Neuronal stem cell (in vitro differentiated cells): ENCODE data around the gene FIP1L1.

Experiments
- DNase-seq: peaks from one replicate; pipeline ENCODE4 v3.0.0-alpha.2; 2013; ENCODE audit warnings: low spot score
- H2AFZ ChIP-seq: one replicate; pipeline ENCODE4 v1.6.1; 2013; ENCODE audit warnings: mild to moderate bottlenecking, low read length, inconsistent platforms
- H2AK5ac ChIP-seq: 2 replicates; pipeline ENCODE4 v1.6.1; 2013; ENCODE audit warnings: low read depth, mild to moderate bottlenecking, inconsistent platforms, low read length, moderate library complexity, mixed read lengths
- H2BK120ac ChIP-seq: 2 replicates; pipeline ENCODE4 v1.6.1; 2013; ENCODE audit warnings: low read depth, mild to moderate bottlenecking, inconsistent platforms, low read length, moderate library complexity, mixed read lengths
- H2BK12ac ChIP-seq: one replicate; pipeline ENCODE4 v1.6.1; 2013; ENCODE audit warnings: low read length, inconsistent platforms
- H2BK15ac ChIP-seq: 2 replicates; pipeline ENCODE4 v1.6.1; 2013; ENCODE audit warnings: mild to moderate bottlenecking, low read length, inconsistent platforms, mixed read lengths
- H2BK5ac ChIP-seq: one replicate; pipeline ENCODE4 v1.6.1; 2013; ENCODE audit warnings: inconsistent platforms, mild to moderate bottlenecking, low read length, moderate library complexity
- H3K14ac ChIP-seq: one replicate; pipeline ENCODE4 v1.6.1; 2013; ENCODE audit warnings: low read length, inconsistent platforms
- H3K18ac ChIP-seq: 2 replicates; pipeline ENCODE4 v1.6.1; 2013; ENCODE audit warnings: low read length, inconsistent platforms
- H3K23ac ChIP-seq: 2 replicates; pipeline ENCODE4 v1.6.1; 2013; ENCODE audit warnings: low read depth, mild to moderate bottlenecking, mixed read lengths, low read length, inconsistent platforms; ENCODE audit not compliant: poor library complexity
- H3K27ac ChIP-seq: replicated peaks from 3 replicates; pipeline ENCODE4 v1.5.1; 2013; ENCODE audit warnings: low read length, inconsistent platforms
- H3K27me3 ChIP-seq, 3 experiments: 2 replicates each; pipeline ENCODE4 v1.6.1; 2013; ENCODE audit warnings: low read length in 3 of 3, mild to moderate bottlenecking in 2 of 3, inconsistent platforms in 1 of 3, low read depth in 1 of 3, mixed read lengths in 1 of 3, moderate library complexity in 1 of 3; ENCODE audit not compliant: control insufficient read depth in 3 of 3, insufficient read depth in 3 of 3
- H3K36me3 ChIP-seq, 2 donors: replicated peaks in 1 of 2; 2 replicates each; pipeline ENCODE4 v1.6.1; 2013; ENCODE audit warnings: low read length in 2 of 2; ENCODE audit not compliant: control insufficient read depth in 2 of 2, insufficient read depth in 2 of 2
- H3K4ac ChIP-seq: 2 replicates; pipeline ENCODE4 v1.6.1; 2013; ENCODE audit warnings: inconsistent platforms, mild to moderate bottlenecking, low read length, moderate library complexity
- H3K4me1 ChIP-seq, 2 donors: 1 replicate in 1 of 2; 2 replicates in 1 of 2; pipeline ENCODE4 v1.6.1; 2013; ENCODE audit warnings: low read length in 2 of 2, low read depth in 1 of 2; ENCODE audit not compliant: control insufficient read depth in 2 of 2, insufficient read depth in 1 of 2
- H3K4me2 ChIP-seq: one replicate; pipeline ENCODE4 v1.6.1; 2013; ENCODE audit warnings: mild to moderate bottlenecking, low read length, inconsistent platforms; ENCODE audit not compliant: insufficient read depth, poor library complexity, severe bottlenecking
- H3K4me3 ChIP-seq, 2 donors: 2 replicates each; pipeline ENCODE4 v1.5.1; 2013; ENCODE audit warnings: low read length in 2 of 2, mild to moderate bottlenecking in 2 of 2, inconsistent platforms in 1 of 2, moderate library complexity in 1 of 2
- H3K79me1 ChIP-seq: one replicate; pipeline ENCODE4 v1.6.1; 2013; ENCODE audit warnings: low read depth, mild to moderate bottlenecking, inconsistent platforms, low read length, moderate library complexity
- H3K9ac ChIP-seq: one replicate; pipeline ENCODE4 v1.6.1; 2013; ENCODE audit warnings: mild to moderate bottlenecking, low read depth, low read length, inconsistent platforms; ENCODE audit not compliant: poor library complexity
- H3K9me3 ChIP-seq, 2 donors: replicated peaks in 1 of 2; 2 replicates each; pipeline versions ENCODE3 to v1.6.1; 2013; ENCODE audit warnings: low read length in 2 of 2, mild to moderate bottlenecking in 2 of 2, inconsistent platforms in 1 of 2, low read depth in 1 of 2, mixed read lengths in 1 of 2, moderate library complexity in 1 of 2; ENCODE audit not compliant: control insufficient read depth in 2 of 2, insufficient read depth in 1 of 2
- H4K8ac ChIP-seq: one replicate; pipeline ENCODE4 v1.6.1; 2013; ENCODE audit warnings: low read depth, mild to moderate bottlenecking, inconsistent platforms, low read length, moderate library complexity
- H4K91ac ChIP-seq: one replicate; pipeline ENCODE4 v1.6.1; 2013; ENCODE audit warnings: low read length, low read depth, mild to moderate bottlenecking, inconsistent platforms; ENCODE audit not compliant: poor library complexity
- WGBS, 2 donors: extraction: QIAGEN DNeasy Blood & Tissue Kit; methylation state at CpG; one replicate each; pipeline ENCODE4 v1.1.7; 2013; ENCODE audit warnings: missing lambda C conversion rate in 2 of 2, mixed read lengths in 1 of 2; ENCODE audit not compliant: insufficient read length in 2 of 2, insufficient replicate concordance in 1 of 2; ENCODE audit errors: extremely low coverage in 2 of 2; 5-methylcytosine and 5-hydroxymethylcytosine counted together

FIP1L1 gene

GRCh38 chr4:53502094-53502493 is 124.7 kb downstream of the FIP1L1 start:
- H3K9me3 ChIP-seq = no peaks in the 10 kb centered on the region
- no peaks in the 10 kb centered on the region for H3K36me3 ChIP-seq
- no peak overlapping the region for H4K91ac ChIP-seq
- H2BK15ac ChIP-seq = no peak overlapping the region
- H3K9ac ChIP-seq = no peak overlapping the region
- no peak overlapping the region for H3K27ac ChIP-seq
- no peak overlapping the region for H3K18ac ChIP-seq
- H2BK12ac ChIP-seq = no peak overlapping the region
- H3K4me3 ChIP-seq = no peak overlapping the region
- H3K27me3 ChIP-seq = no peaks in the 10 kb centered on the region
- no peaks in the 10 kb centered on the region for H3K79me1 ChIP-seq
- no peak overlapping the region for H3K4me2 ChIP-seq
- no peak overlapping the region for H4K8ac ChIP-seq
- WGBS, 2 donors = no CpG with 5 or more reads among the region's 1 CpG
- no peak overlapping the region for H2BK5ac ChIP-seq
- DNase-seq = no peak
- no peak overlapping the region for H3K14ac ChIP-seq
- H2AK5ac ChIP-seq = no peak overlapping the region
- H3K23ac ChIP-seq = no peak overlapping the region
- no peak overlapping the region for H2AFZ ChIP-seq
- no peak overlapping the region for H2BK120ac ChIP-seq
- peaks cover 0 to 8% of the 10 kb centered on the region in 2 donors for H3K4me1 ChIP-seq
- H3K4ac ChIP-seq = no peak overlapping the region

GRCh38 chr4:53505947-53506346 is 128.5 kb downstream of the FIP1L1 start:
- no peaks in the 10 kb centered on the region for H3K4me1 ChIP-seq
- no CpG with 5 or more reads among the region's 2 CpGs for WGBS, 2 donors
- H3K27me3 ChIP-seq = no peaks in the 10 kb centered on the region
- no peak overlapping the region for H3K9ac ChIP-seq
- H3K4ac ChIP-seq = no peak overlapping the region
- no peak overlapping the region for H2AFZ ChIP-seq
- no peak overlapping the region for H2BK15ac ChIP-seq
- H3K36me3 ChIP-seq = no peaks in the 10 kb centered on the region
- H4K91ac ChIP-seq = no peak overlapping the region
- DNase-seq = no peak
- no peaks in the 10 kb centered on the region for H3K79me1 ChIP-seq
- no peak overlapping the region for H3K4me2 ChIP-seq
- no peak overlapping the region for H4K8ac ChIP-seq
- H2BK120ac ChIP-seq = no peak overlapping the region
- H2BK12ac ChIP-seq = no peak overlapping the region
- H2BK5ac ChIP-seq = no peak overlapping the region
- no peak overlapping the region for H3K27ac ChIP-seq
- no peak overlapping the region for H3K23ac ChIP-seq
- no peak overlapping the region for H3K18ac ChIP-seq
- no peak overlapping the region for H3K14ac ChIP-seq
- H3K4me3 ChIP-seq = no peak overlapping the region
- H3K9me3 ChIP-seq = no peaks in the 10 kb centered on the region
- no peak overlapping the region for H2AK5ac ChIP-seq

GRCh38 chr4:53507058-53507457 is 129.6 kb downstream of the FIP1L1 start:
- Histone ChIP-seq H3K9me3 (no peaks in the 10 kb centered on the region), H3K4me1 (no peaks in the 10 kb centered on the region), H3K27me3 (no peaks in the 10 kb centered on the region), H2BK15ac (no peak overlapping the region), H3K36me3 (no peaks in the 10 kb centered on the region), H3K4me3 (no peak overlapping the region), H2BK5ac (no peak overlapping the region), H3K23ac (no peak overlapping the region), H2AK5ac (no peak overlapping the region), H3K14ac (no peak overlapping the region), H4K8ac (no peak overlapping the region), H3K27ac (no peak overlapping the region), H3K4me2 (no peak overlapping the region), H3K18ac (no peak overlapping the region), H2BK120ac (no peak overlapping the region), H2AFZ (no peak overlapping the region), H4K91ac (no peak overlapping the region), H2BK12ac (no peak overlapping the region), H3K79me1 (no peaks in the 10 kb centered on the region), H3K9ac (no peak overlapping the region), H3K4ac (no peak overlapping the region)
- WGBS, 2 donors = no CpG with 5 or more reads among the region's 7 CpGs
- no peak for DNase-seq

GRCh38 chr4:53507671-53508286 is 130.3 kb downstream of the FIP1L1 start:
- peak overlapping the region; percentile 47 for H2AFZ ChIP-seq
- H3K9me3 ChIP-seq = no peaks in the 10 kb centered on the region
- H3K4me2 ChIP-seq = no peak overlapping the region
- no peak overlapping the region for H2BK15ac ChIP-seq
- H3K9ac ChIP-seq = no peak overlapping the region
- H4K91ac ChIP-seq = no peak overlapping the region
- WGBS, 2 donors = no CpG with 5 or more reads among the region's 17 CpGs
- H3K79me1 ChIP-seq = no peaks in the 10 kb centered on the region
- H3K27ac ChIP-seq = no peak overlapping the region
- H3K36me3 ChIP-seq = no peaks in the 10 kb centered on the region
- peak overlapping the region; percentile 23 for H3K23ac ChIP-seq
- no peak for DNase-seq
- H3K4me3 ChIP-seq = no peak overlapping the region
- H3K27me3 ChIP-seq = no peaks in the 10 kb centered on the region
- H2BK120ac ChIP-seq = no peak overlapping the region
- no peak overlapping the region for H3K4ac ChIP-seq
- H2AK5ac ChIP-seq = no peak overlapping the region
- H3K14ac ChIP-seq = peak overlapping the region; percentile 82
- no peaks in the 10 kb centered on the region for H3K4me1 ChIP-seq
- H4K8ac ChIP-seq = no peak overlapping the region
- no peak overlapping the region for H3K18ac ChIP-seq
- no peak overlapping the region for H2BK5ac ChIP-seq
- no peak overlapping the region for H2BK12ac ChIP-seq
